ENCODE data around the gene CUZD1.

- TF ChIP-seq POLR2A (IDR thresholded peaks at IDR 0.05) (no peak), CTCF (IDR thresholded peaks at IDR 0.05) (no peak)
These were observed 16.9 kb downstream of the CUZD1 start for GRCh38 chr10:122828716-122829255.

All from esophagus squamous epithelium (tissue), 4 donors.